GM18868 (cell line): Measurements from ENCODE around the gene SDCCAG8.
"Not testable (repeated sequence)": the region's sequence is repeated elsewhere in the genome, so short reads cannot be mapped to it uniquely, and the experiment has no call there.

Experiments used
- ATAC-seq: cut with Tn5 transposase; IDR thresholded peaks from one replicate; pipeline ENCODE4 v1.9.1; 2021; ENCODE audit warnings: mild to moderate bottlenecking, moderate library complexity; ENCODE audit not compliant: unreplicated experiment

The SDCCAG8 gene

DNA sequence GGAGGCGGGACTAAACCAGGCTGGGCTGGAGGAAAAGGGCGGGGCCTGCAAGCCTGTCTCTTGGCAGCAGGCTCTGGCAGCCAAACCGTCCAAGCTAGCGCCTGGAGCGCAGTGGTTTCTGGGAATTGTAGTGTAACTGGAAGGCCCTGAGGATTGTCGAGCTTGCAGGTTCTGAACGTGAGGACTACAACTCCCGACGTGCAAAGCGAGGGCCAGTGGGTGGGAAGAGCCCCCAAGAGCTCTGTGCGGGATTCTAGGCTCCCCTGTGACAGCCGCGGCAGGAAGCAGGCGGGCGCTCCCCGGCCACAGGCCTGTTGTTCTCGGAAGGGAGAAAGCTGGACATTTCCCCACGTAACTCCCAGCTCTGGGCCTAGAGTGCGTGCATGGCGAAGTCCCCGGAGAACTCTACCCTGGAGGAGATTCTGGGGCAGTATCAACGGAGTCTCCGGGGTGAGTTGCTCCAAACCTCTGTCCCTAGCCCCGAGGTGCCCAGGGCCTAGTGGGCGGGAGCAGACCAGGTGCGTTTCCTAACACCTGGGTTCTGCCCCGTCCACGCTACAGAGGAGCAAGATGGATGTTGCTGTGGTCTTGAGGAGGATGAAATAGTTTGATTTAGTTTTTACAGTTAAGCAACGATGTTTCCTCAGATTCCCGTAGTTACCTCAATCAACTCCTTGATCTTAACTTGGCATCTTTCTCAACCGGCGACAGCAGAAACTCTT is at the start of gene SDCCAG8:
SDCCAG8 (plus strand) TSS at position 251 of the 722 bp plus-strand sequence; CDS start at position 384, 133 bp downstream.
- peak; percentile 74 for ATAC-seq

DNA sequence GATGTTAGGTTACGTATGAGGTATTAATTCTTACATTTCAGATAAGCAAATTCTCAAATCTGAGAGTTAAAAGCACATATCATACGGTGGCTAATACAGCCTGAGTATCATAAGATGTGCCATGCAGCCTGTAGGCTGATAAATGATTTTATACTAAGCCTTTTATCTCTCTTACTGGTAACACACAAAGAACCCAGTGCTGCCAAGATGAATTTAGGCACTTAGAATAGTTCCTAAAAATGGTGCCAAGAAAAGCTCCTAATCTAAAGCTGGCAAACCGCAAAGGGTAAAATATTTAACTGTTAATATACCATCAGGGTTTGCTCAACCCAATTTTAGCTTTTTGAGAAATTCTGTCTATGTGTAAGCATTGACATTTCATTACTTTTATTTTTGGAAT is 43.9 kb upstream of the SDCCAG8 start:
- ATAC-seq = not testable (repeated sequence)

DNA sequence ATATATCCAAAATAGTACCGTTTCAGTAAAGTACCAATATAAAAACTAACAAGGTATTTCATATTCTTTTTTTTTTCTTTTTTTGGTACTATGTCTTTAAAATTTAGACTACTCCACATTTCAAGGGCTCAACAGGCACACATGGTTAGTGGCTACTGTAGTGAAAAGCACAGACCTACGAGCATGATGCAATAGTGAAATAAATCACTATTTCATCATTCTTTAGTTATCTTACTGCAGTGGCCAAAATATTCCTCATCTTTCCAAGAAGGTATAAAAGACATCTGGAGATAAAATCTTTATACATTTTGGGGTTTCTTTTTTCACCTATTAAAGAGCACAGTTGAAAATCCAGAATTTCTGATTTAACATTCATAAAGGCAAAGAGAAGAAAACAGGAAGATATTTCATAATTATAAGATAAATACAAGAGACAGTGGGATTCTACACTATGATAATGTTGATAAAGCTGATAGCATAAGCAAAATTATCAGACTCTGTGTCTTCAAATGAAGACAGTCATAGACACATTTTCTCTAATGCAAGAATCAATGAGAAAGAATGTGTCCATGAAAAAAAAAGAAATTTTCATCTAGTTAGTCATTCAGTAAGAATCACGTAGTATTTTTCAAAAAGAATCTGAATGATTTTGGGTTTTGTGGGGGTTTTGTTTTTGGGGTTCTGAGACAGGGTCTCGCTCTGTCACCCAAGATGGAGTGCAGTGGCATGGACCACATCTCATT is 42.6 kb upstream of the SDCCAG8 start:
- ATAC-seq = no peak

DNA sequence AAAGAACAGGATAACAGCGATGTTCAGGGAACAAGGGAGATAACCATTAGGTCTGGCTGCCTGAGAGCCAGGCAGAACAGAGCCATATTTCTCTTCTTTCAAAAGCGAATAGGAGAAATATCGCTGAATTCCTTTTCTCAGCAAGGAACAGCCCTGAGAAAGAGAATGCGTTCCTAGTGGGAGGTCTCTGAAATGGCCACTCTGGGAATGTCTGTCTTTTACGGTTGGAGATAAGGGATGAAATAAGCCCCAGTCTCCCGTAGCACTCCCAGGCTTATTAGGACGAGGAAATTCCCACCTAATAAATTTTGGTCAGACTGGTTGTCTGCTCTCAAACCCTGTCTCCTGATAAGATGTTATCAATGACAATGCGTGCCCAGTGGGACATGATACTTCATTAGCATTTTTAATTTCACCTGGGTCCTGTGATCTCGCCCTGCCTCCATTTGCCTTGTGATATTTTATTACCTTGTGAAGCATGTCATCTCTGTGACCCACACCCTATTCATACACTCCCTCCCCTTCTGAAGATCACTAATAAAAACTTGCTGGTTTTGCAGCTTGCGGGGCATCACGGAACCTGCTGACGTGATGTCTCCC is 40.5 kb upstream of the SDCCAG8 start:
- not testable (repeated sequence) for ATAC-seq

DNA sequence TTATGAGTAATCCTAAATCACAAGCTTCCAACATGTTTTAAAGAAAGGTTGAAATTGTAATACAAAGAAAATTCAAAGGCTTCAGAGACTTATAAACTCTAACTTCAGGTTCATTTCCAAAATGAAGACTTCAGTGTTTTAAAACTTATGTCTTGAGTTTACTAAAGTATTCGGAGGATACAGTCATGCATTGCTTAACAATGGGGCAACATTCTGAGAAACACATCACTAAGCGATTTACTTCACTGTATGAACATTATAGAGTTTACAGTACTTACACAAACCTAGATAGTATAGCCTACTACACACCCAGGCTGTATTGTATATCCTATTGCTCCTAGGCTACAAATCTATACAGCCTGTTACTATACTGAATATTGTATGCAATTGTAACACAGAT is 39.1 kb upstream of the SDCCAG8 start:
- no peak for ATAC-seq

DNA sequence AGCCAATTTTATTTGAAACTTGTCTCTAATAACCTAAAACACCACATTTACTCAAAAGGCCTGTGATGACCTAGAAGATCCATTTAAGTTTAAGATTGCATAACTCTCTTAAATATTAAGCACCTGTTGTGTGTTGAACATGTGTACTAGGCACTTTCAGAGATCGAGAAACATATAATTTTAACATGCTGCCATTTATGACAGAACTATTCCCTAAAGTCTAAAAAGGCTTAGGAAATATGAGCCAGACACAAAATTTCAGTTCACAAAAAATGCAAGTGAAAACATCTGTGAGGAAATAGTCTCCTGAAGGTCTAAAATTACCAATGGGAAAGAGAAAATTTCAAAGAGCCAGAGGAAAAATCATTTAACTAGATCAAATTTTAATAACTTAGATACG is 38.5 kb upstream of the SDCCAG8 start:
- ATAC-seq = no peak

DNA sequence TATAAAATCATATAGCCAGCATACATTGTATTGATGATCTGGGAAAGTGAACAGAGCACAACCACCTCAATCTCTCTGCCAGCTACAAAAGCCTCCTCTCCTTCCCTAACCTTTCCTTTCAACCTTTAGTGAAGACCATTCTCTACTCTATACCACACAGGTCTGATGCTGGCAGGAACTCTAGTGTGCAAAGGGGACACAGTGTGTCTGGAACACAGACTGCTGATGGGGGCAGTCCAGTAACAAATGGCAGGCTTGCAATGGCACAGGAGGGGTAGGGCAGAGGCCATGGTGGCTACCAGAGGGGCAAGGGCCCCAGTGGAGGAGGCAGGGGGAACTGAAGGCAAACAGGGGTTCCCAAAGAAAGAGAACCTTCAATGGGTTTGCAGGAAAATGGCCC is 37.8 kb upstream of the SDCCAG8 start:
- no peak for ATAC-seq

DNA sequence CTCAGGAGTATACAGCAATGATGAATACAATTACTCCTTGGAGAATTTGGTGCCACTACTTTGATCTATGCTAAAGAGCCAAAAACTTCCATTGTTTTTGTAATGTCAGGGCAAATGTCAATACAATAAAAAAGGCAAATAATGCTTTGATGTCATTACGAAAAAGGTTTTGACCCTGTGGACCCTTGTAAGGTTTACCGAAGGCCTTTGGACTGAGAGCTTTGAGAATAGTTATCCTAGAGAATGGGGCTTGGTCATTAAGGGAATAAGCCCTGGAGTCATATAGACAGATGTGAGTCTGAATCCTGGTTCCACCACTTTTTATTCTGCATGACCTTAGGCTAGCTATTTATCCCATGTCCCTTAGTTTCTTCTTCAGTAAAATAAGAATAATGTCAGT is 28.2 kb upstream of the SDCCAG8 start:
- no peak for ATAC-seq

DNA sequence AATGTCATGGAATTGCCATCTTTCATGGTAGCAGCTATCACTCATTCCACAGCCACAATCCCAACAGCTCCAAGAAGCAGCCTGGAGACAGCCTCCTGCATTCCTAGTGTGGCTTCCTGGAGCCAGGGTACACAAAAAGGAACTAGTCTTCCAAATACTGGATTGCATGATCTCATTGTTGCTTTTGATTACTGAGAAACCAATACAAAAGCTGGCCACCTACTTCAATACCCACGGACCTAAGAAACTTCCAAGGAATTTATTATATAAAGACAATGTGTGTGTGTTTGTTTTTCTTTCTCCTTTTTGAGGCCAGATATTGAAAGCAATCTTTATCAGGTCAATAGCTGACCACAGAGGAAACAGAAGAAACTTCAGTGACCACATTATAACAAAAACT is 26.3 kb upstream of the SDCCAG8 start:
- ATAC-seq = no peak

DNA sequence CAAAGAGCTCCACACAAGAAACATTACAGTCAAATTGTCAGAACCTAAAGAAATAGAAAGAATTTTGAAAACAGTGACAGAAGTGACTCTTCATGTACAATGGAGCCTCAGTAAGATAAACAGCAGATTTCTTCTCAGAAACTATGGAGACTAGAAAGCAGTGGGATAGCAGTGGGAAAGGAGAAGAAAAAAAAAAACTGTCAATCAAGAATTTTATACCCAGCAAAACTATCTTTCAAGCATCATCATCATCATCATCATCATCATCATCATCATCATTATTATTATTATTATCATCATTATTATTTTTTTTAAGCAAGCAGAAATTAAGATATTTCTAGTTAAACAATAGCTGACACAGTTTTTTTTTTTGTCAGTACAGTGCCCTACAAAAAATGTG is 24.9 kb upstream of the SDCCAG8 start:
- ATAC-seq = no peak

DNA sequence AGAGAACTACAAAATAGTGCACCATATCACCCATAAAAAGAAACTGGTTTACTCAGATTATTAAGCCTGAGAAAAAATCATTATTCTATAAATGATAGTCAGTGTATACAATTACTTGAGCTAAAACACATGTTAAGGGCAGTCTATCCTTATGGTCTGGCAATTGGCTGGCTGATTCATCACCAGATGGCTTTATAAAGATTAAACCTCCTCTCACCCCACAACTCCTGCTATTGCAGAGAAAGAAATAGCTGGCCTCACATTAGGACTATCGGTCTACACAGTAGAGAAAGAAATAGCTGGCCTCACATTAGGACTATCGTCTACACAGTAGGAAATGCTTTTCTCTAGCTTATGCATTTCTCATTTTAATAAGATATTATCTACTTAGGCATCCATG is 21.9 kb upstream of the SDCCAG8 start:
- no peak for ATAC-seq

DNA sequence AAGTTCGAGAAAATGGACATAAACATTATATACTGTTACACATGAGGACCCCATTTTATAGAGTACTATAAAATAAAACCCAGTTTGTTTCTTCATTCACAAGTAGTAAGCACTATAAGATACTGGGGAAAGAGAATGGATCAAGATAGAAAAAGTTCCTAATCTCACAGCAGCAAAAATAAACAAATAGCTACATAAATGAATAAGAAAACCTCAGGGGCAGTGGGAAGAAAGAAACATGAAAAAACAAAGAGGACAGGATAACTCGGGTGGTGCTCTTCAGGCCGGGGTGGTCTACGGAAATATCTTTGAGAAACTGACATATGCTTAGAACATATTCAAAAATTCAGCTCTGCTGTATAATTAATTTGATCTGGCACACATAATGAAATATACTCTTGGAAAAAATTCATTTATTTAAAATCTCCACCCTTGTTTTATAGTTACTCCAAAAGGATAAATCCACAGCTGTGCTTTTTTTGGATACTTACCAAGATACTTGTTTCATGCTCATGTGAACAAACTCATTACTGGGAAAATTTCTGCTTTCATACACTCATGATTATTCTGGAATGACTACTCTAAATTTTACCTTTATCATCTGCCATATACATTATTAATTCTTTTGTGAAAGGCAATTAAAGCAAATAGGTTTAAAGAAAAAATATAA is 20.7 kb upstream of the SDCCAG8 start:
- ATAC-seq = no peak

DNA sequence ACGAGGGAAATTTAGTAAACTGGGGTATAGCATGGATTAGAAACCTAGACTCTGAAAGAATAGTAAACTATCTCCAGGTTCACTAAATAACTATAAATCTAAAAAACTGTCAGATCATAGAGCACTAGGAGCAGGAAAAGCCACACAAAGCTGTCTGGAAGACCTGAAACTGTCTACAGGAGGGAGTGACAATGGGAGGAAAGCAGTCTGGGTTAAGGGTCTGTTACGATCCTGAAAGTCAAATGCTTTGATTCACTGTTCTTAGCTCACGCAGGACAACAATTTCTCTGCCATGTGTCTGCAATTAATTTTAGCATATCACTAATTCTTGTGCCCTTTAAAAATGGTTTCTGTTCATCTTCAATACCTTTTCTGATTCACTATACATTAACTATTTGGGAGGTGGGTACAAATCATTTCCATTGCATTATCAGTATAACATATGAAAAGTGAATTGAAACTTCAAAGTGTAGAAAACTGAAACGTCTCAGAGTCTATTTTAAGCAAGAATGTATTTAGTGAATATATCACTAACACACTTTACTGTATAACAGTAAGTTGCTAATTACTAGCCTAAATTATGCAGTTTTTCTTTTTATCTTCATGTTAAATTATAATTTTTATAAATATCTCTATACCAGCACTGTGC is 19.1 kb upstream of the SDCCAG8 start:
- peak; percentile 88 for ATAC-seq

DNA sequence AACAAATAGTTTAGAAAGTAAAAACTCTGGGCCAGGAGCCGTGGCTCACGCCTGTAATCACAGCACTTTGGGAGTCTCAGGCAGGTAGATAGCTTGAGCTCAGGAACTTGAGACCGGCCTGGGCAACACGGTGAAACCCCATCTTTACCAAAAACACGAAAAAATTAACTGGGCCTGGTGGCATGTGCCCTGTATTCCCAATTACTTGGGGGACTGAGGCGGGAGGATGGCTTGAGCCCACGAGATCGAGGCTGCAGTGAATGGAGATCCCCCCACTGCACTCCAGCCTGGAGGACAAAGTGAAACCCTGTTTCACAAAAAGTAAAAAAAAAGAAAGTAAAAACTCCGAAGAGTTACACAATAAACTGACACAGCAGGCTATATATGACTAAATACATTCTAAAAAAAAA is 11.4 kb upstream of the SDCCAG8 start:
- peak; percentile 78 for ATAC-seq

DNA sequence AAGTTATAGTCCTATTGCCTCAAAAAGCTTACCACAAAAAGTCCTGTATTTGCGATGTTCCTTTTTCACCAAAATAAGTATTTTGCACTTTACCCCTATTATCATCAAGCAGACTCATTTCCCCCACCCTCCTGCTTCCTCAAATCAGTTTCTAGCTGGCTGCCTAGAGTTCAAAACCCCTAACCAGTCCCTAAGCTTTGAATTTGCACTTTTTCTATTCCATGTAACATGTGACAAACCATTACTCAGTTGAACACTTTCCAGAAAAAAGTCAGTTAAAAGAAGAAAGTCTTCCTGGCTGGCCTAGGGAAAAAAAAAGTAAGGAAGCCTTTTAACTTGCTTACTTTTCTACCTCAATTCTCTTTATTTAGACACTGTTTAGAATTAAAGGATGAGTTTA is 8.9 kb upstream of the SDCCAG8 start:
- peak; percentile 45 for ATAC-seq

DNA sequence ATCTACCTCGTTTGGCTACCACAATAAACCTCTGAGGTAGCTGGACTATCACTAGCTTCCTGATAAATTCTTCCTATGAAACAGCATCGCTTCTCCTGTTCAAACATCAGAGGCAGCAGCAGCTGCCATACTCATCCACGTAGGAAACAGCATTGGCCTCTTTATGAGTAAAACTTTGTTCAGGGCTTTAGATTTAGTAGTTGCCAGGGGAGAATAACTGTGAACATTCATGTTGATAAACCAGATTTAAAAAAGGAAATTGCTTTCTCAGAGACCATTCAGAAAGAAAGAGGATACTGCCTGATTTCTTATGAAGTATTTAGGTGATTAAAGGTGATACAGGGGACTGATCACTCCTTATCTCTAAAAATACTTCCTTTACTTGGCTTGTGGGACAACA is 7.9 kb upstream of the SDCCAG8 start:
- ATAC-seq = no peak

DNA sequence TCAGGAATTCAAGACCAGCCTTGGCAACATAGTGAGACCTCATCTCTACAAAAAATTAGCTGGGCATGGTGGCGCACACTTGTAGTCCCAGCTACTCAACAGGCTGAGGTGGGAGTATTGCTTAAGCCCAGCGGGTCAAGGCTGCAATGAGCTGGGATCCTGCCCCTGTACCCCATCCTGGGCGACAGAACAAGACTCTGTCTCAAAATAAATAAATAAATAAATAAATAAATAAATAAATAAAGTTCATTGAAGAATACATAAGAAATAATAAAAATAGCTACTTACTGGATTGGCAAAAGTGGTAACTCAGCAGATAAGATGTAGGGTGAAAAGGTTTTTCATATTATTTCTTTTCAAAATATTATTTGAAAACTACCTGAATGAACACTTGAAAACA is 6.6 kb upstream of the SDCCAG8 start:
- no peak for ATAC-seq

DNA sequence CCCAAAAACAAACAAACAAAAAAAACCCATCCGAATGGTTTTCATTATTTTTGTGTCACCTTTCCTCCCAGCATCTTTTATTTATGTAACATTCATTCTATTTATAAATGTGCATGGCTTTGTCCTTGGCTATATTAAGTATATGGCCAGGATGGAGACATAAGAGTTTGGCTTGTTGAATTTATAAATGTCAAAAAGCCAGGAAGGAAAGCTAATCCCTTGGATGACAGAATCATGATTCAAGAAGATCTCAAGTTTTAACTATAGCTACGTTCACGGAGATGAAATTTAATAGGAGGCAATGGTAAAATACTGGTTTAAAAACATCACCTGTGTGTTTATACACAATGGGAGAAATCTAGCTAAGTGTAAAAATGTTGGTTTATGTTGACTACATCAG is 5.7 kb upstream of the SDCCAG8 start:
- ATAC-seq = no peak

DNA sequence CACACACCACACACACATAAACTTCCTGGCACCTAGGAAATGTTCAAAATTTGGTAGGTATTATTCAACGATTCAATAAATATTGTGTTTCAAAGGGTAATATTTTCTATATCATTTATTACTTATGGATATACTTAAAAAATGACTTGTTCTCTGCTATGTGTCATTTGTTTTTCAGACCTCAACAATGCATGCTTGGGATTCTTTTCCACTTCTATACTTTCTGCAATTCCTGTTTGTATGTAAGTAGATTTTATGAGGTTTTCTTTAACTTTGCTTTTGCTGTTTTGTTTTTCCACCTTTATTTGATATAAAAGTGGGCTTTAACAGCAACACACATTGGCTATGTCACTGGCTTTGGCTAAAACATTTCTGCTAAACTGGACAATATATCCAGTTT is 4.3 kb upstream of the SDCCAG8 start:
- no peak for ATAC-seq

DNA sequence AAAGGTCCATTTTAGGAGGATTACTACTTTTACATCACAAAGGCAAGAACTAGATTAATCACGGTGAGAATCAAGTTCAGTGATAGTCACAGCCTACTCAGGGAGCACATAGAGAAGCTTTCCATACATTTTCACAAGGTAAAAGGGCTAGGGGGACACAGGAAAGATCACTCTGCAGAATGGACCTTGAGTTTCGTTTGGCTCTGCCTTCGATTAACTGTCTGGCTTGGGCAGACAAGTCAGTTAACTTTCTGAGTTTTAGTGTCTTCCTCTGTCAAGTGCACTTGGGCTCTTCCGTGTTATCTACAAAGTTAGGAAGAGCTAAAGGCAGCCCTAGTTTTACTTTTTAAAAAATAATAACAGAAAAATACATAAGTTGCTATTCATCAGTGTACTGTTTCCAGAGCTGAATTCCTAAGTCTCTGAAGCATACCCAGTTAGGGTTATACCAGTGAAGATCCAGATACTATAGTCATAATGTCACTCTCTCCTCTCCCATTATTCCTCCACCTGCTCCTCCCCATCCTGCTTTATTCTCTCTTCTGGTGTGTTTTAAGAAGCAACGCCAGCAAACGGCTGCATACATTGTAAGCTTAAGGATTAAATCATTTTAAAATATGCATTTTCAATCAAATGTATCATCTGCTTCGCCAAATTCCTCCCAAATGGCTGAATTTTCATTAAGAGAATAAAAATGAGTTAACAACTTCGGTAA is 2.5 kb upstream of the SDCCAG8 start:
- ATAC-seq = no peak

DNA sequence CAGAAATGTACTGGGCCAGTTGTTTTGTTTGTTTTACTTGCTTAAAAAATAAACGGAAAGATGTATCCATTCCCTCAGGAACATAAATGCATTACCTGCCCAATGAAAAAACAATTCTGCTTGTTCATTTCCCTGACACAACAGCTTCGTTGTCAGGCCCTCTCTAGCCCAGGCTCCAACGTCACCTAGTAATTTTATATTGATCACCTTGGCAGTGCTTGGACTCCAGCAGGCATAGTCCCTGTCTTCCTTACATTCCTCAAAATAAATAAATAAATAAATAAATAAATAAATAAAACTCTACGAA is 2.0 kb upstream of the SDCCAG8 start:
- ATAC-seq = no peak
